Measurements from ENCODE around the gene PNMT. TPM values are rescaled to one million over a fixed set of nuclear protein-coding genes. Genes with fewer than 3 reads are reported as not detected.
A peak's percentile ranks its signal among the peaks of the same experiment; 100 is the strongest.

PNMT gene
- total RNA-seq, 1 experiment from 2014 or later: 1.1 TPM

GRCh38 chr17:39631403-39631802 is 36.9 kb upstream of the PNMT start:
- Histone ChIP-seq H3K9me3 (ENCODE audit: insufficient read depth, low read depth) (no peaks in the 10 kb centered on the region), H3K27ac (peak overlapping the region; percentile 37; the same call in 1 of the 2 replicates), H3K79me2 (ENCODE audit: low read depth) (no peaks in the 10 kb centered on the region), H3K4me2 (peak overlapping the region; percentile 44), H3K4me3 (peak overlapping the region; percentile 26; the same call in 1 of the 2 replicates), H3K27me3 (ENCODE audit: insufficient read depth, low read depth) (no peaks in the 10 kb centered on the region), H4K20me1 (ENCODE audit: insufficient read depth) (no peaks in the 10 kb centered on the region), H2AFZ (no peak overlapping the region), H3F3A (ENCODE audit: insufficient read depth, low read depth) (peaks cover 8% of the 10 kb centered on the region; the same call in 1 of the 2 replicates), H3K4me1 (replicated peaks; ENCODE audit: insufficient read depth) (peaks cover 28% of the 10 kb centered on the region), H3K36me3 (ENCODE audit: low read depth) (no peaks in the 10 kb centered on the region), H3K9me2 (ENCODE audit: insufficient read depth) (no peaks in the 10 kb centered on the region)
- peak; percentile 25 to 56 for DNase-seq
- no TSS peak for BruUV-seq (replicated peaks)
- POLR2A ChIA-PET (ENCODE audit: unreplicated experiment): interaction anchor here (0.7 kb wide), 2 partner anchors 10 to 48 kb away, joined by 3 to 11 read pairs; no protein-coding TSS in a partner anchor
- CTCF ChIA-PET: interaction anchor here (0.9 kb wide), 1 partner anchor 10 kb away, joined by 3 read pairs; no protein-coding TSS in a partner anchor
- TF ChIP-seq EZH2 (IDR thresholded peaks at IDR 0.05; ENCODE audit: low read depth): no peak
- no peak for TF ChIP-seq CTCF (conservative IDR thresholded peaks at IDR 0.05)
- intact Hi-C loops (cut with micrococcal nuclease; ENCODE audit: unreplicated experiment): loop anchor here (5.0 kb wide), 1 partner anchor 106 kb away; the partner anchor contains the start of gene GRB7

- no peak for DNase-seq
- TF ChIP-seq EZH2 (IDR thresholded peaks at IDR 0.05; ENCODE audit: low read depth) (no peak), CTCF (conservative IDR thresholded peaks at IDR 0.05) (no peak)
- BruUV-seq (replicated peaks): no TSS peak
- Histone ChIP-seq H3K4me1 (replicated peaks; ENCODE audit: insufficient read depth) (peaks cover 31% of the 10 kb centered on the region), H3K36me3 (ENCODE audit: low read depth) (no peaks in the 10 kb centered on the region), H3K27me3 (ENCODE audit: insufficient read depth, low read depth) (no peaks in the 10 kb centered on the region), H3K9me3 (ENCODE audit: insufficient read depth, low read depth) (no peaks in the 10 kb centered on the region), H3K4me2 (peak overlapping the region; percentile 44), H4K20me1 (ENCODE audit: insufficient read depth) (no peaks in the 10 kb centered on the region), H2AFZ (no peak overlapping the region), H3K27ac (no peak overlapping the region), H3K79me2 (ENCODE audit: low read depth) (peaks cover 2% of the 10 kb centered on the region; the same call in 1 of the 2 replicates), H3F3A (ENCODE audit: insufficient read depth, low read depth) (peaks cover 8% of the 10 kb centered on the region; the same call in 1 of the 2 replicates), H3K9me2 (ENCODE audit: insufficient read depth) (no peaks in the 10 kb centered on the region), H3K4me3 (no peak overlapping the region)
- POLR2A ChIA-PET (ENCODE audit: unreplicated experiment): no interaction called here
- CTCF ChIA-PET: interaction anchor here (0.6 to 0.7 kb wide), 3 partner anchors 67 to 320 kb away, joined by 9 to 14 read pairs (median 10); no protein-coding TSS in a partner anchor
- intact Hi-C loops (cut with micrococcal nuclease; ENCODE audit: unreplicated experiment): loop anchor here (5.0 kb wide), 1 partner anchor 105 kb away; the partner anchor contains the start of gene GRB7
Observed at GRCh38 chr17:39632153-39632941, 35.9 kb upstream of the PNMT start.

GRCh38 chr17:39633570-39634183 is 34.6 kb upstream of the PNMT start:
- Histone ChIP-seq H3K9me3 (ENCODE audit: insufficient read depth, low read depth) (no peaks in the 10 kb centered on the region), H3K27me3 (ENCODE audit: insufficient read depth, low read depth) (no peaks in the 10 kb centered on the region), H3K36me3 (ENCODE audit: low read depth) (no peaks in the 10 kb centered on the region), H3K4me3 (no peak overlapping the region), H3K27ac (no peak overlapping the region), H4K20me1 (ENCODE audit: insufficient read depth) (no peaks in the 10 kb centered on the region), H3K79me2 (ENCODE audit: low read depth) (peaks cover 15% of the 10 kb centered on the region), H2AFZ (no peak overlapping the region), H3K4me1 (replicated peaks; ENCODE audit: insufficient read depth) (peaks cover 41% of the 10 kb centered on the region), H3K9me2 (ENCODE audit: insufficient read depth) (no peaks in the 10 kb centered on the region), H3F3A (ENCODE audit: insufficient read depth, low read depth) (peaks cover 8% of the 10 kb centered on the region; the same call in 1 of the 2 replicates), H3K4me2 (no peak overlapping the region)
- no peak for DNase-seq
- intact Hi-C loops (cut with micrococcal nuclease; ENCODE audit: unreplicated experiment): loop anchor here (5.0 kb wide), 1 partner anchor 104 kb away; the partner anchor contains the start of gene GRB7
- POLR2A ChIA-PET (ENCODE audit: unreplicated experiment): no interaction called here
- no peak for TF ChIP-seq CTCF (conservative IDR thresholded peaks at IDR 0.05)
- TF ChIP-seq EZH2 (IDR thresholded peaks at IDR 0.05; ENCODE audit: low read depth): no peak
- BruUV-seq (replicated peaks): no TSS peak
- CTCF ChIA-PET: interaction anchor here (1.0 kb wide), 2 partner anchors 10 to 26 kb away, joined by 3 to 4 read pairs; no protein-coding TSS in a partner anchor
